Small intestine (tissue), 7 donors: ENCODE results near the gene GARIN5B. TPM values are rescaled to one million over a fixed set of nuclear protein-coding genes. Genes with fewer than 3 reads are reported as not detected.
A peak's percentile ranks its signal among the peaks of the same experiment; 100 is the strongest.

Experiments used
- DNase-seq, 2 donors: peaks; one replicate each; pipeline versions ENCODE4 v3.0.0 to v3.0.0-alpha.2; 2013
- FAIRE-seq: peaks from 2 replicates; lab custom pipeline; 2012; peaks lifted over from hg19 to GRCh38; lab: Jason Lieb, UNC
- H3K27ac ChIP-seq, 3 donors: one replicate each; pipeline ENCODE4 v1.5.1; 2013; ENCODE audit warnings: low read length in 2 of 3, mild to moderate bottlenecking in 2 of 3, control low read depth in 1 of 3, inconsistent platforms in 1 of 3, low read depth in 1 of 3, moderate library complexity in 1 of 3
- H3K27me3 ChIP-seq, 3 donors: one replicate each; pipeline ENCODE4 v1.6.1; 2013; ENCODE audit warnings: low read length in 3 of 3, inconsistent platforms in 1 of 3; ENCODE audit not compliant: control insufficient read depth in 3 of 3, insufficient read depth in 3 of 3
- H3K36me3 ChIP-seq, 3 donors: one replicate each; pipeline ENCODE4 v1.6.1; 2013; ENCODE audit warnings: low read length in 3 of 3, inconsistent platforms in 1 of 3, low read depth in 1 of 3, mild to moderate bottlenecking in 1 of 3, moderate library complexity in 1 of 3; ENCODE audit not compliant: control insufficient read depth in 3 of 3, insufficient read depth in 2 of 3
- H3K4me1 ChIP-seq, 3 donors: one replicate each; pipeline ENCODE4 v1.6.1; 2013; ENCODE audit warnings: low read length in 2 of 3, inconsistent platforms in 1 of 3, low read depth in 1 of 3, mild to moderate bottlenecking in 1 of 3, moderate library complexity in 1 of 3; ENCODE audit not compliant: control insufficient read depth in 3 of 3, insufficient read depth in 2 of 3
- H3K4me3 ChIP-seq, 3 donors: one replicate each; pipeline ENCODE4 v1.5.1; 2013; ENCODE audit warnings: low read length in 3 of 3, control low read depth in 1 of 3, inconsistent platforms in 1 of 3, low read depth in 1 of 3, mild to moderate bottlenecking in 1 of 3, moderate library complexity in 1 of 3
- H3K9me3 ChIP-seq, 2 donors: one replicate each; pipeline ENCODE4 v1.6.1; 2013; ENCODE audit warnings: low read depth in 1 of 2, low read length in 1 of 2; ENCODE audit not compliant: control insufficient read depth in 2 of 2, insufficient read depth in 1 of 2
- WGBS, 3 donors: extraction: QIAGEN DNeasy Blood & Tissue Kit; methylation state at CpG; one replicate each; pipeline ENCODE4 v1.1.7; 2013; 5-methylcytosine and 5-hydroxymethylcytosine counted together
- polyA plus RNA-seq, 4 donors: library from polyadenylated mRNA; stranded (reverse) in 3 of 4; unstranded in 1 of 4; fragments of 200-250 nt in 3 of 4; fragments of 120-200 nt in 1 of 4; gene quantifications; one replicate each; pipeline versions ENCODE4 v1.2.1 to v1.2.3, GENCODE V29; 2013
- donor health status: healthy with polysubstance abuse.
- donor health status: control.
- donor health status: control.
- donor health status: Bipolar disorder and iron deficiency.
- donor health status: healthy.

Gene GARIN5B
- polyA plus RNA-seq, 4 donors: 0.03 TPM; not detected in 3

GRCh38 chr19:55368701-55369563 is 5.9 kb upstream of the GARIN5B start:
- WGBS, 3 donors: 8 to 11% (median 9%) methylated on average over 22 to 54 of the region's 54 CpGs
- no peaks in the 10 kb centered on the region for H3K9me3 ChIP-seq
- no peaks in the 10 kb centered on the region for H3K36me3 ChIP-seq
- no peak for FAIRE-seq
- H3K27ac ChIP-seq: no peak overlapping the region
- H3K4me3 ChIP-seq: peak overlapping the region in 1 of 3 donors; percentile 39
- H3K27me3 ChIP-seq: peaks cover 8 to 78% (median 30%) of the 10 kb centered on the region in 3 donors
- peak in 1 of 2 donors; percentile 36 for DNase-seq
- peaks cover 0 to 7% (median 0%) of the 10 kb centered on the region in 3 donors for H3K4me1 ChIP-seq

GRCh38 chr19:55368106-55368505 is 5.0 kb upstream of the GARIN5B start:
- Histone ChIP-seq H3K4me3 (no peak overlapping the region), H3K9me3 (no peaks in the 10 kb centered on the region), H3K36me3 (no peaks in the 10 kb centered on the region), H3K27ac (no peak overlapping the region), H3K27me3 (peaks cover 8 to 74% (median 26%) of the 10 kb centered on the region in 3 donors), H3K4me1 (peaks cover 0 to 2% (median 0%) of the 10 kb centered on the region in 3 donors)
- DNase-seq (no peak), FAIRE-seq (no peak)
- WGBS, 3 donors: 61 to 81% (median 69%) methylated on average over 14 to 16 of the region's 16 CpGs

- Histone ChIP-seq H3K4me1 (peaks cover 0 to 2% (median 0%) of the 10 kb centered on the region in 3 donors), H3K36me3 (no peaks in the 10 kb centered on the region), H3K27me3 (peaks cover 3 to 66% (median 16%) of the 10 kb centered on the region in 3 donors), H3K27ac (no peak overlapping the region), H3K4me3 (no peak overlapping the region), H3K9me3 (no peaks in the 10 kb centered on the region)
- WGBS, 3 donors: 54 to 82% (median 72%) methylated on average over 3 of the region's 3 CpGs
- no peak for FAIRE-seq
- DNase-seq: no peak
These were observed 3.7 kb upstream of the GARIN5B start for GRCh38 chr19:55366790-55367189.

GRCh38 chr19:55365964-55366363 is 2.9 kb upstream of the GARIN5B start:
- Histone ChIP-seq H3K27ac (no peak overlapping the region), H3K27me3 (peaks cover 3 to 58% (median 14%) of the 10 kb centered on the region in 3 donors), H3K9me3 (no peaks in the 10 kb centered on the region), H3K36me3 (no peaks in the 10 kb centered on the region), H3K4me1 (peaks cover 0 to 2% (median 0%) of the 10 kb centered on the region in 3 donors), H3K4me3 (no peak overlapping the region)
- FAIRE-seq (no peak), DNase-seq (no peak)
- 60 to 72% (median 67%) methylated on average over 11 to 19 of the region's 19 CpGs for WGBS, 3 donors

- no peak overlapping the region for H3K4me3 ChIP-seq
- H3K36me3 ChIP-seq: no peaks in the 10 kb centered on the region
- DNase-seq (no peak), FAIRE-seq (no peak)
- no peaks in the 10 kb centered on the region for H3K9me3 ChIP-seq
- peaks cover 0 to 2% (median 0%) of the 10 kb centered on the region in 3 donors for H3K4me1 ChIP-seq
- H3K27me3 ChIP-seq: peaks cover 3 to 51% (median 10%) of the 10 kb centered on the region in 3 donors
- 71 to 84% (median 81%) methylated on average over 8 of the region's 8 CpGs for WGBS, 3 donors
- H3K27ac ChIP-seq: no peak overlapping the region
These were observed 2.2 kb upstream of the GARIN5B start for GRCh38 chr19:55365245-55365644.

GRCh38 chr19:55362174-55362989 is 678 bp downstream of the GARIN5B start:
- Histone ChIP-seq H3K27ac (no peak overlapping the region), H3K9me3 (no peaks in the 10 kb centered on the region), H3K27me3 (peaks cover 0 to 27% (median 2%) of the 10 kb centered on the region in 3 donors), H3K4me3 (no peak overlapping the region), H3K4me1 (no peaks in the 10 kb centered on the region), H3K36me3 (no peaks in the 10 kb centered on the region)
- FAIRE-seq (no peak), DNase-seq (no peak)
- 72 to 74% (median 74%) methylated on average over 32 to 38 of the region's 38 CpGs for WGBS, 3 donors

- Histone ChIP-seq H3K4me1 (no peaks in the 10 kb centered on the region), H3K4me3 (no peak overlapping the region), H3K36me3 (no peaks in the 10 kb centered on the region), H3K27me3 (peaks cover 1 to 37% (median 3%) of the 10 kb centered on the region in 3 donors), H3K27ac (no peak overlapping the region), H3K9me3 (no peaks in the 10 kb centered on the region)
- DNase-seq (no peak), FAIRE-seq (no peak)
- 88 to 90% (median 89%) methylated on average over 16 of the region's 16 CpGs for WGBS, 3 donors
These were observed 2.2 kb downstream of the GARIN5B start for GRCh38 chr19:55360902-55361301.
